Lower leg skin (tissue), 4 donors: ENCODE results near the gene ACSF3. TPM values are rescaled to one million over a fixed set of nuclear protein-coding genes. Genes with fewer than 3 reads are reported as not detected.

ENCODE experiments used
- DNase-seq, 2 donors: peaks; one replicate each; pipeline ENCODE4 v3.0.0-alpha.2; 2019; ENCODE audit warnings: low spot score in 2 of 2
- H3K4me3 ChIP-seq: fragments of 200-600 bp; sonication (generic); 2 replicates; pipeline ENCODE4 v1.5.1; 2017; ENCODE audit warnings: mild to moderate bottlenecking, low read depth; ENCODE audit not compliant: poor library complexity, severe bottlenecking
- POLR2A ChIP-seq, 2 donors: fragments of 450-650 bp; IDR thresholded peaks; one replicate each; pipeline ENCODE4 v1.6.1; 2016 to 2017; ENCODE audit warnings: antibody characterized with exemption in 2 of 2, mild to moderate bottlenecking in 1 of 2, moderate library complexity in 1 of 2
- WGBS, 2 donors: methylation state at CpG; one replicate each; pipeline ENCODE4 v1.1.5; 2018; 5-methylcytosine and 5-hydroxymethylcytosine counted together
- intact Hi-C: fragments of 100-400 bp; cut with DNase I; formaldehyde crosslinking; loops from one replicate; pipeline ENCODE4 v1.15.0; 2023; ENCODE audit warnings: low total_unique reads
- total RNA-seq, 4 donors: library from RNA; depleted of rRNA; stranded (reverse); fragments of >200 nt; gene quantifications; one replicate each; pipeline ENCODE4 v1.1.0, GENCODE V29; 2016
- TF ChIP-seq, protein P1 (sequence below), 3 donors: fragments of 450-650 bp; IDR thresholded peaks; one replicate each; pipeline ENCODE4 v1.5.1; 2016; ENCODE audit warnings: antibody characterized with exemption in 3 of 3, mild to moderate bottlenecking in 3 of 3, moderate library complexity in 2 of 3

The ACSF3 gene
- total RNA-seq, 4 donors from 2014 or later: 22.7 to 42.3 (median 34.4) TPM

GRCh38 chr16:89138843-89139520 lies 45.3 kb downstream of the ACSF3 start:
- no peak for DNase-seq
- no peak for TF ChIP-seq POLR2A (IDR thresholded peaks at IDR 0.05)
- TF ChIP-seq, protein P1, sequence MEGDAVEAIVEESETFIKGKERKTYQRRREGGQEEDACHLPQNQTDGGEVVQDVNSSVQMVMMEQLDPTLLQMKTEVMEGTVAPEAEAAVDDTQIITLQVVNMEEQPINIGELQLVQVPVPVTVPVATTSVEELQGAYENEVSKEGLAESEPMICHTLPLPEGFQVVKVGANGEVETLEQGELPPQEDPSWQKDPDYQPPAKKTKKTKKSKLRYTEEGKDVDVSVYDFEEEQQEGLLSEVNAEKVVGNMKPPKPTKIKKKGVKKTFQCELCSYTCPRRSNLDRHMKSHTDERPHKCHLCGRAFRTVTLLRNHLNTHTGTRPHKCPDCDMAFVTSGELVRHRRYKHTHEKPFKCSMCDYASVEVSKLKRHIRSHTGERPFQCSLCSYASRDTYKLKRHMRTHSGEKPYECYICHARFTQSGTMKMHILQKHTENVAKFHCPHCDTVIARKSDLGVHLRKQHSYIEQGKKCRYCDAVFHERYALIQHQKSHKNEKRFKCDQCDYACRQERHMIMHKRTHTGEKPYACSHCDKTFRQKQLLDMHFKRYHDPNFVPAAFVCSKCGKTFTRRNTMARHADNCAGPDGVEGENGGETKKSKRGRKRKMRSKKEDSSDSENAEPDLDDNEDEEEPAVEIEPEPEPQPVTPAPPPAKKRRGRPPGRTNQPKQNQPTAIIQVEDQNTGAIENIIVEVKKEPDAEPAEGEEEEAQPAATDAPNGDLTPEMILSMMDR (IDR thresholded peaks at IDR 0.05): no peak
- intact Hi-C loops: no loop called here

DNA sequence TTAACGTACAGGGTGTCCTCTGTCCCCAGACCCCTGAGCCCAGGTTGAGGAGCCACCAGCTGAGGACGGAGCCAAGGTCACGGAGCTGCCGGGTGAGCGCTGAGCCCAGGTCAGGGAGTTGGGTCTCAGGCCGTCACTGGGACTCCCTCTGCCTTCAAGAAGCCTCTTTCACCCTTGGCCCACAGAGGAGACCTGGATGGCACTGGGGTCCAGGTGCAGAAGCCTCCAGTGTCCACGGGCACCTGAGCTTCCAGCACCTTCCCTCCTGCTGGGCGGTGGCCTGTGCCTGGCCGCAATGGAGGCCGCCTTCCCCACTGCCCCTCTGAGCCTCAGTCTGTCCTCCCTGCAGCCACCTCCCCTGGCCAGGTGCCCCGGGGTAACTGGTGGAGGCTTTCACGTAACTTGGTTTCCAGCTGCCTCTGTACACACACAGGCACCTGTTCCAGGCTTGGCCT lies 46.3 kb downstream of the ACSF3 start:
- no peak overlapping the region for H3K4me3 ChIP-seq
- TF ChIP-seq POLR2A (IDR thresholded peaks at IDR 0.05): no peak
- TF ChIP-seq, protein P1 (IDR thresholded peaks at IDR 0.05): no peak
- intact Hi-C loops: no loop called here
- no peak for DNase-seq
- WGBS, 2 donors: 91 to 96% methylated on average over 12 of the region's 12 CpGs

More at GRCh38 chr16:89138843-89139520, 45.3 kb downstream of the ACSF3 start:
- 91 to 93% methylated on average over 30 of the region's 30 CpGs for WGBS, 2 donors
- no peak overlapping the region for H3K4me3 ChIP-seq

DNA sequence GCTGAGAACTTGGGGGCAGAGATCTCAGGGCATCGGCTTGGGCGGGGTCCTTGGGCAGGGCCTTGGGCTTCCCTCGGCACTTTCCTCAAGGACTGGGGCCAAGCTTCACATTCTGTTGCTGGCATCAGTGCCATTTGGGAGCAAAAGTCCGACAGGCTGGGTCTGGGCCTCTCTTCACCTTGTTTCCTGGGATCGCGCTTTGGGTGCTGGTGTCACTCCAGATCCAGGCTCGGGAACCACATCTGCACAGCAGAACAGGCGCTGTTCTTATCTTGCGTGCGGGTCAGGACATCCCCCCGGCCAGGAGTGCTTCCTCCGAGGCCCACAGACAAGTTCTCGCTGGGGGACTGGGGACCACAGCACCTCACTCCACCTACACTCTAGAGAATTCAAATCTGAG lies 46.7 kb downstream of the ACSF3 start:
- no peak for DNase-seq
- no peak for TF ChIP-seq POLR2A (IDR thresholded peaks at IDR 0.05)
- TF ChIP-seq, protein P1 (IDR thresholded peaks at IDR 0.05): no peak
- H3K4me3 ChIP-seq: no peak overlapping the region
- intact Hi-C loops: no loop called here
- WGBS, 2 donors: 91 to 94% methylated on average over 12 to 13 of the region's 13 CpGs

GRCh38 chr16:89140981-89141883 lies 47.6 kb downstream of the ACSF3 start:
- no peak for DNase-seq
- WGBS, 2 donors: 89 to 93% methylated on average over 26 to 31 of the region's 31 CpGs
- intact Hi-C loops: no loop called here
- TF ChIP-seq, protein P1 (IDR thresholded peaks at IDR 0.05): no peak
- TF ChIP-seq POLR2A (IDR thresholded peaks at IDR 0.05): no peak
- H3K4me3 ChIP-seq: no peak overlapping the region

DNA sequence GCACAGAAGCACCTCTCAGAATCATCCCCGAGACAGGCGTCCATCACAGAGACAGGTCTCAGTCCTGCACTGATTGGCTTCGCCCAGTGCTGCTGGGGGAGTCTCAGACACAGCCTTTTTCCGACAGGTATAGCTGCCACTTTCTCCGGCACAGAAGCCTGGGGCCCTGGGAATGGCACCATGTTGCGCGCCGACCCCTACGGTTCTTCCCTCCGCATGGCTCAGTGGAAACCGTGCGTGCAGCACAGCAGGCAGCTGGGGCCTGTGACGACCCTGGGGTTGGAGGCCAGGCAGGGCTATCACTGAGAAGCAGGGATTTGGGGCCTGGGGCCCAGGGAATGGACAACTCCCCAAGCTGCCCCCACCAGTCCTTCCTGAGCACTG lies 48.2 kb downstream of the ACSF3 start:
- no peak for DNase-seq
- intact Hi-C loops: no loop called here
- no peak overlapping the region for H3K4me3 ChIP-seq
- no peak for TF ChIP-seq POLR2A (IDR thresholded peaks at IDR 0.05)
- TF ChIP-seq, protein P1 (IDR thresholded peaks at IDR 0.05): no peak
- 96% methylated on average over 13 of the region's 13 CpGs for WGBS, 2 donors
